Thyroid gland (tissue), 4 donors: Measurements from ENCODE around the gene PPP1R15B. TPM values are rescaled to one million over a fixed set of nuclear protein-coding genes. Genes with fewer than 3 reads are reported as not detected.
A peak's percentile ranks its signal among the peaks of the same experiment; 100 is the strongest.

Experiments
- DNase-seq, 2 donors: peaks; one replicate each; pipeline ENCODE4 v3.0.0-alpha.2; 2019
- H3K27ac ChIP-seq, 3 donors: fragments of 200-600 bp; sonication (generic); 1 replicate in 2 of 3; 2 replicates in 1 of 3; pipeline ENCODE4 v1.5.1; 2016 to 2019; ENCODE audit warnings: mild to moderate bottlenecking in 1 of 3, moderate library complexity in 1 of 3
- H3K27me3 ChIP-seq: fragments of 200-600 bp; sonication (generic); one replicate; pipeline ENCODE4 v1.5.1; 2019
- H3K36me3 ChIP-seq, 2 donors: fragments of 200-600 bp; sonication (generic); one replicate each; pipeline ENCODE4 v1.5.1; 2016 to 2019
- H3K4me1 ChIP-seq, 2 donors: fragments of 200-600 bp; sonication (generic); one replicate each; pipeline ENCODE4 v1.5.1; 2017 to 2019
- H3K4me3 ChIP-seq, 3 donors: fragments of 200-600 bp; sonication (generic); replicated peaks in 1 of 3; 1 replicate in 2 of 3; 2 replicates in 1 of 3; pipeline ENCODE4 v1.5.1; 2016; ENCODE audit warnings: mild to moderate bottlenecking in 1 of 3
- H3K9me3 ChIP-seq: fragments of 200-600 bp; sonication (generic); one replicate; pipeline ENCODE4 v1.5.1; 2017
- CTCF ChIP-seq, 6 experiments: fragments of 200-600 bp in 3 of 6; fragments of 450-650 bp in 3 of 6; sonication (generic) in 3 of 6; IDR thresholded peaks; one replicate each; pipeline ENCODE4 v1.5.1; 2016 to 2019; ENCODE audit warnings: antibody characterized with exemption in 6 of 6, mild to moderate bottlenecking in 2 of 6, inconsistent platforms in 1 of 6, moderate library complexity in 1 of 6
- POLR2A ChIP-seq, 2 donors: fragments of 450-650 bp; IDR thresholded peaks; one replicate each; pipeline ENCODE4 v1.6.1; 2017; ENCODE audit warnings: antibody characterized with exemption in 2 of 2, mild to moderate bottlenecking in 2 of 2, moderate library complexity in 1 of 2
- WGBS, 2 donors: methylation state at CpG; one replicate each; pipeline ENCODE4 v1.1.5; 2017; 5-methylcytosine and 5-hydroxymethylcytosine counted together
- intact Hi-C: fragments of 100-400 bp; cut with DNase I; formaldehyde crosslinking; loops from one replicate; pipeline ENCODE4 v1.15.1; 2023
- total RNA-seq, 4 donors: library from RNA; depleted of rRNA; stranded (reverse); fragments of >200 nt; gene quantifications; one replicate each; pipeline ENCODE4 v1.2.3, GENCODE V29; 2016

PPP1R15B gene
- total RNA-seq, 4 donors from 2014 or later, result 63.0 to 89.8 (median 66.2) TPM

- Histone ChIP-seq H3K4me3 (no peak overlapping the region), H3K36me3 (peaks cover 13 to 15% of the 10 kb centered on the region in 2 donors), H3K9me3 (no peaks in the 10 kb centered on the region), H3K27ac (no peak overlapping the region), H3K4me1 (peaks cover 0 to 8% of the 10 kb centered on the region in 2 donors), H3K27me3 (no peaks in the 10 kb centered on the region)
- WGBS, 2 donors, result 93% methylated on average over 7 of the region's 7 CpGs
- DNase-seq, result no peak
- TF ChIP-seq POLR2A (IDR thresholded peaks at IDR 0.05) (no peak), CTCF (IDR thresholded peaks at IDR 0.05) (no peak)
- intact Hi-C loops, result loop anchor here (5.0 kb wide), 1 partner anchor 54 kb away; no protein-coding TSS in a partner anchor
Measured at GRCh38 chr1:204448344-204448964, 36.8 kb upstream of the PPP1R15B start.

GRCh38 chr1:204447736-204448135 is 36.1 kb upstream of the PPP1R15B start:
- 71 to 83% methylated on average over 4 of the region's 4 CpGs for WGBS, 2 donors
- TF ChIP-seq CTCF (IDR thresholded peaks at IDR 0.05) (no peak), POLR2A (IDR thresholded peaks at IDR 0.05) (no peak)
- H3K4me3 ChIP-seq, result no peak overlapping the region
- no peaks in the 10 kb centered on the region for H3K27me3 ChIP-seq
- H3K4me1 ChIP-seq, result peaks cover 6 to 15% of the 10 kb centered on the region in 2 donors
- no peaks in the 10 kb centered on the region for H3K9me3 ChIP-seq
- no peak for DNase-seq
- H3K27ac ChIP-seq, result no peak overlapping the region
- intact Hi-C loops, result loop anchor here (5.0 kb wide), 1 partner anchor 55 kb away; no protein-coding TSS in a partner anchor
- H3K36me3 ChIP-seq, result peaks cover 19 to 22% of the 10 kb centered on the region in 2 donors

GRCh38 chr1:204447190-204447589 is 35.6 kb upstream of the PPP1R15B start:
- Histone ChIP-seq H3K27me3 (no peaks in the 10 kb centered on the region), H3K36me3 (peaks cover 19 to 27% of the 10 kb centered on the region in 2 donors), H3K4me3 (no peak overlapping the region), H3K4me1 (peaks cover 6 to 20% of the 10 kb centered on the region in 2 donors), H3K27ac (no peak overlapping the region), H3K9me3 (no peaks in the 10 kb centered on the region)
- no peak for TF ChIP-seq CTCF (IDR thresholded peaks at IDR 0.05)
- TF ChIP-seq POLR2A (IDR thresholded peaks at IDR 0.05), result no peak
- WGBS, 2 donors, result 78 to 93% methylated on average over 6 of the region's 6 CpGs
- no peak for DNase-seq
- intact Hi-C loops, result loop anchor here (5.0 kb wide), 1 partner anchor 55 kb away; no protein-coding TSS in a partner anchor

- 26 to 40% methylated on average over 9 to 11 of the region's 11 CpGs for WGBS, 2 donors
- no peak overlapping the region for H3K27ac ChIP-seq
- peaks cover 6 to 21% of the 10 kb centered on the region in 2 donors for H3K4me1 ChIP-seq
- DNase-seq, result peak; percentile 80 to 82
- TF ChIP-seq CTCF (IDR thresholded peaks at IDR 0.05), result peak; percentile 74 to 88 (median 82)
- no peak for TF ChIP-seq POLR2A (IDR thresholded peaks at IDR 0.05)
- H3K9me3 ChIP-seq, result no peaks in the 10 kb centered on the region
- no peaks in the 10 kb centered on the region for H3K27me3 ChIP-seq
- peaks cover 19 to 27% of the 10 kb centered on the region in 2 donors for H3K36me3 ChIP-seq
- no peak overlapping the region for H3K4me3 ChIP-seq
- intact Hi-C loops, result loop anchor here (5.0 kb wide), 1 partner anchor 56 kb away; no protein-coding TSS in a partner anchor
Measured at GRCh38 chr1:204446413-204447111, 34.9 kb upstream of the PPP1R15B start.
